Measurements from ENCODE around the gene C12orf42. TPM values are rescaled to one million over a fixed set of nuclear protein-coding genes. Genes with fewer than 3 reads are reported as not detected.

Gene C12orf42
- total and polyA plus RNA-seq, 10 of the 15 experiments (the other 5 are each of a cell fraction or from before 2014, with no cell fraction given): 1.4 to 7.0 (median 2.4) TPM

DNA sequence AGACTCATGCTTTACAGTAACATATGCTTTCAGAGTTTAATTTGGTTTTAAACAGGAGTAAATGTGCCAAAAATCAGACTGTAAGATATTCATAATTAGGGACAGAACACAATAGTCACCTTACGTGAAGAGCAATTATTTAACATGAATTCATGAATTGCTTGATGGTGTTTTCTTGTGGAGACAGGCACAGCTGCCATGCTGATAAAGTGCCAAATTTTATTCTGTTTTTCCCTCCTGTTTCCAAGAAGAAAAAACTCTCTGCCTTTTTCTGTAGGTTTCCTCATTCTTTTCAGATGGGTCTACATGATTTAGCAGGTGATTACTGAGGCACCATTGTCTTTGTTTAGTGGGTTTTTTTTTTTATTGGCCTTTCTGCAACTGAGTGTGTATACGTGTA lies 80.1 kb downstream of the C12orf42 start:
- Histone ChIP-seq H3K4me3 (no peak overlapping the region), H3K4me2 (ENCODE audit: control insufficient read depth, insufficient read depth) (no peak overlapping the region), H3K9me3 (replicated peaks; ENCODE audit: control insufficient read depth, insufficient read depth, low read length) (no peaks in the 10 kb centered on the region), H2AFZ (ENCODE audit: control insufficient read depth, low read depth, low read length) (no peak overlapping the region), H3K9ac (ENCODE audit: control insufficient read depth, insufficient read depth, low read length) (no peak overlapping the region), H3K27ac (ENCODE audit: control insufficient read depth, insufficient read depth) (no peak overlapping the region), H3K36me3 (ENCODE audit: control insufficient read depth in 2 of 2, insufficient read depth in 2 of 2, low read length in 1 of 2) (no peaks in the 10 kb centered on the region), H3K79me2 (ENCODE audit: control insufficient read depth, insufficient read depth, low read length) (no peaks in the 10 kb centered on the region), H4K20me1 (ENCODE audit: control insufficient read depth, insufficient read depth) (no peaks in the 10 kb centered on the region), H3K4me1 (ENCODE audit: control insufficient read depth, insufficient read depth, low read length) (no peaks in the 10 kb centered on the region), H3K27me3 (replicated peaks in 1 of 2; ENCODE audit: control insufficient read depth in 2 of 2, insufficient read depth in 2 of 2, low read length in 1 of 2) (no peaks in the 10 kb centered on the region)
- ChIA-PET SMC1A (ENCODE audit: uncharacterized antibody, unreplicated experiment) (interaction anchor here (0.8 to 1.2 kb wide), 3 partner anchors 9 to 39 kb away, joined by 3 to 4 read pairs (median 4); no protein-coding TSS in a partner anchor), RAD21 (ENCODE audit: unreplicated experiment) (no interaction called here), CTCF (interaction anchor here (0.8 kb wide), 1 partner anchor 88 kb away, joined by 3 read pairs; no protein-coding TSS in a partner anchor), POLR2A (no interaction called here)
- ATAC-seq (no peak), FAIRE-seq (no peak), DNase-seq (ENCODE audit: low read depth, low spot score) (no peak)
- in situ Hi-C loops (cut with MboI) (no loop called here), intact Hi-C loops (cut with micrococcal nuclease; ENCODE audit: unreplicated experiment) (no loop called here)
- no TSS peak for BruUV-seq (replicated peaks)
- 46% methylated on average over 2 of the region's 2 CpGs for WGBS (ENCODE audit: insufficient coverage, insufficient replicate concordance, low lambda C conversion rate, missing lambda C conversion rate)
- TF ChIP-seq, protein P1, sequence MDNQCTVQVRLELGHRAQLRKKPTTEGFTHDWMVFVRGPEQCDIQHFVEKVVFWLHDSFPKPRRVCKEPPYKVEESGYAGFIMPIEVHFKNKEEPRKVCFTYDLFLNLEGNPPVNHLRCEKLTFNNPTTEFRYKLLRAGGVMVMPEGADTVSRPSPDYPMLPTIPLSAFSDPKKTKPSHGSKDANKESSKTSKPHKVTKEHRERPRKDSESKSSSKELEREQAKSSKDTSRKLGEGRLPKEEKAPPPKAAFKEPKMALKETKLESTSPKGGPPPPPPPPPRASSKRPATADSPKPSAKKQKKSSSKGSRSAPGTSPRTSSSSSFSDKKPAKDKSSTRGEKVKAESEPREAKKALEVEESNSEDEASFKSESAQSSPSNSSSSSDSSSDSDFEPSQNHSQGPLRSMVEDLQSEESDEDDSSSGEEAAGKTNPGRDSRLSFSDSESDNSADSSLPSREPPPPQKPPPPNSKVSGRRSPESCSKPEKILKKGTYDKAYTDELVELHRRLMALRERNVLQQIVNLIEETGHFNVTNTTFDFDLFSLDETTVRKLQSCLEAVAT (IDR thresholded peaks at IDR 0.05): no peak
- no peak for TF ChIP-seq SUPT20H (IDR thresholded peaks at IDR 0.05; ENCODE audit: borderline replicate concordance, control insufficient read depth, low read depth, low read length)
- no peak for TF ChIP-seq CEBPB (IDR thresholded peaks at IDR 0.05; ENCODE audit: borderline replicate concordance in 1 of 2, low read depth in 2 of 2, low read length in 2 of 2)
- TF ChIP-seq, protein P2, sequence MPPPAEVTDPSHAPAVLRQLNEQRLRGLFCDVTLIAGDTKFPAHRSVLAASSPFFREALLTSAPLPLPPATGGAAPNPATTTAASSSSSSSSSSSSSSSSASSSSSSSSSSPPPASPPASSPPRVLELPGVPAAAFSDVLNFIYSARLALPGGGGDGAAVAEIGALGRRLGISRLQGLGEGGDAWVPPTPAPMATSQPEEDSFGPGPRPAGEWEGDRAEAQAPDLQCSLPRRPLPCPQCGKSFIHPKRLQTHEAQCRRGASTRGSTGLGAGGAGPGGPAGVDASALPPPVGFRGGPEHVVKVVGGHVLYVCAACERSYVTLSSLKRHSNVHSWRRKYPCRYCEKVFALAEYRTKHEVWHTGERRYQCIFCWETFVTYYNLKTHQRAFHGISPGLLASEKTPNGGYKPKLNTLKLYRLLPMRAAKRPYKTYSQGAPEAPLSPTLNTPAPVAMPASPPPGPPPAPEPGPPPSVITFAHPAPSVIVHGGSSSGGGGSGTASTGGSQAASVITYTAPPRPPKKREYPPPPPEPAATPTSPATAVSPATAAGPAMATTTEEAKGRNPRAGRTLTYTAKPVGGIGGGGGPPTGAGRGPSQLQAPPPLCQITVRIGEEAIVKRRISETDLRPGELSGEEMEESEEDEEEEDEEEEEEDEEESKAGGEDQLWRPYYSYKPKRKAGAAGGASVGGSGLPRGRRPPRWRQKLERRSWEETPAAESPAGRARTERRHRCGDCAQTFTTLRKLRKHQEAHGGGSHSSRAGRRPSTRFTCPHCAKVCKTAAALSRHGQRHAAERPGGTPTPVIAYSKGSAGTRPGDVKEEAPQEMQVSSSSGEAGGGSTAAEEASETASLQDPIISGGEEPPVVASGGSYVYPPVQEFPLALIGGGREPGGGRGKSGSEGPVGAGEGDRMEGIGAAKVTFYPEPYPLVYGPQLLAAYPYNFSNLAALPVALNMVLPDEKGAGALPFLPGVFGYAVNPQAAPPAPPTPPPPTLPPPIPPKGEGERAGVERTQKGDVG (CRISPR knock-in tag; IDR thresholded peaks at IDR 0.05): no peak
- TF ChIP-seq, protein P3, sequence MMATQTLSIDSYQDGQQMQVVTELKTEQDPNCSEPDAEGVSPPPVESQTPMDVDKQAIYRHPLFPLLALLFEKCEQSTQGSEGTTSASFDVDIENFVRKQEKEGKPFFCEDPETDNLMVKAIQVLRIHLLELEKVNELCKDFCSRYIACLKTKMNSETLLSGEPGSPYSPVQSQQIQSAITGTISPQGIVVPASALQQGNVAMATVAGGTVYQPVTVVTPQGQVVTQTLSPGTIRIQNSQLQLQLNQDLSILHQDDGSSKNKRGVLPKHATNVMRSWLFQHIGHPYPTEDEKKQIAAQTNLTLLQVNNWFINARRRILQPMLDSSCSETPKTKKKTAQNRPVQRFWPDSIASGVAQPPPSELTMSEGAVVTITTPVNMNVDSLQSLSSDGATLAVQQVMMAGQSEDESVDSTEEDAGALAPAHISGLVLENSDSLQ (IDR thresholded peaks at IDR 0.05): no peak
- no peak for TF ChIP-seq NFXL1 (IDR thresholded peaks at IDR 0.05; ENCODE audit: borderline replicate concordance)
- TF ChIP-seq NBN (IDR thresholded peaks at IDR 0.05): no peak
- TF ChIP-seq, protein P4, sequence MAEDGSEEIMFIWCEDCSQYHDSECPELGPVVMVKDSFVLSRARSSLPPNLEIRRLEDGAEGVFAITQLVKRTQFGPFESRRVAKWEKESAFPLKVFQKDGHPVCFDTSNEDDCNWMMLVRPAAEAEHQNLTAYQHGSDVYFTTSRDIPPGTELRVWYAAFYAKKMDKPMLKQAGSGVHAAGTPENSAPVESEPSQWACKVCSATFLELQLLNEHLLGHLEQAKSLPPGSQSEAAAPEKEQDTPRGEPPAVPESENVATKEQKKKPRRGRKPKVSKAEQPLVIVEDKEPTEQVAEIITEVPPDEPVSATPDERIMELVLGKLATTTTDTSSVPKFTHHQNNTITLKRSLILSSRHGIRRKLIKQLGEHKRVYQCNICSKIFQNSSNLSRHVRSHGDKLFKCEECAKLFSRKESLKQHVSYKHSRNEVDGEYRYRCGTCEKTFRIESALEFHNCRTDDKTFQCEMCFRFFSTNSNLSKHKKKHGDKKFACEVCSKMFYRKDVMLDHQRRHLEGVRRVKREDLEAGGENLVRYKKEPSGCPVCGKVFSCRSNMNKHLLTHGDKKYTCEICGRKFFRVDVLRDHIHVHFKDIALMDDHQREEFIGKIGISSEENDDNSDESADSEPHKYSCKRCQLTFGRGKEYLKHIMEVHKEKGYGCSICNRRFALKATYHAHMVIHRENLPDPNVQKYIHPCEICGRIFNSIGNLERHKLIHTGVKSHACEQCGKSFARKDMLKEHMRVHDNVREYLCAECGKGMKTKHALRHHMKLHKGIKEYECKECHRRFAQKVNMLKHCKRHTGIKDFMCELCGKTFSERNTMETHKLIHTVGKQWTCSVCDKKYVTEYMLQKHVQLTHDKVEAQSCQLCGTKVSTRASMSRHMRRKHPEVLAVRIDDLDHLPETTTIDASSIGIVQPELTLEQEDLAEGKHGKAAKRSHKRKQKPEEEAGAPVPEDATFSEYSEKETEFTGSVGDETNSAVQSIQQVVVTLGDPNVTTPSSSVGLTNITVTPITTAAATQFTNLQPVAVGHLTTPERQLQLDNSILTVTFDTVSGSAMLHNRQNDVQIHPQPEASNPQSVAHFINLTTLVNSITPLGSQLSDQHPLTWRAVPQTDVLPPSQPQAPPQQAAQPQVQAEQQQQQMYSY (CRISPR knock-in tag; IDR thresholded peaks at IDR 0.05): no peak
- TF ChIP-seq ESRRA (IDR thresholded peaks at IDR 0.05; ENCODE audit: low read length): no peak
- TF ChIP-seq EGR1 (IDR thresholded peaks at IDR 0.05; ENCODE audit: borderline replicate concordance in 1 of 2, low read depth in 2 of 2, low read length in 2 of 2): no peak
- no peak for TF ChIP-seq HDAC2 (IDR thresholded peaks at IDR 0.05)
- TF ChIP-seq MEF2A (IDR thresholded peaks at IDR 0.05; ENCODE audit: insufficient read depth, low read depth, low read length): no peak
- no peak for TF ChIP-seq KLF5 (IDR thresholded peaks at IDR 0.05; ENCODE audit: partially characterized antibody)
- TF ChIP-seq NR2F1 (conservative IDR thresholded peaks at IDR 0.05): no peak

Data from GM12878 (cell line).